Measurements from ENCODE around the gene S100A2.

The S100A2 gene

GRCh38 chr1:153565529-153566374 lies at the start of gene S100A2:
Gene S100A2 (minus strand): TSS chr1:153565844. CDS start chr1:153563877, 1,967 bp downstream.
- peak; percentile 88 for DNase-seq (ENCODE audit: low spot score)

- DNase-seq (ENCODE audit: low spot score), result no peak
These were observed 49.8 kb upstream of the S100A2 start for GRCh38 chr1:153615406-153615805.

- DNase-seq (ENCODE audit: low spot score), result no peak
These were observed 49.3 kb upstream of the S100A2 start for GRCh38 chr1:153614906-153615305.

GRCh38 chr1:153614189-153614900 lies 48.7 kb upstream of the S100A2 start:
- DNase-seq (ENCODE audit: low spot score), result no peak

GRCh38 chr1:153613406-153613805 lies 47.8 kb upstream of the S100A2 start:
- DNase-seq (ENCODE audit: low spot score), result no peak

- DNase-seq (ENCODE audit: low spot score), result no peak
These were observed 47.2 kb upstream of the S100A2 start, which contains the start of gene S100A16 for GRCh38 chr1:153612755-153613331. Gene S100A16 (minus strand): TSS chr1:153613137. CDS start chr1:153608151, 4,986 bp downstream.

- DNase-seq (ENCODE audit: low spot score), result no peak
These were observed 46.6 kb upstream of the S100A2 start for GRCh38 chr1:153612111-153612754.

GRCh38 chr1:153611356-153611755 lies 45.7 kb upstream of the S100A2 start:
- DNase-seq (ENCODE audit: low spot score), result no peak

- no peak for DNase-seq (ENCODE audit: low spot score)
These were observed 45.2 kb upstream of the S100A2 start for GRCh38 chr1:153610811-153611301.

GRCh38 chr1:153610334-153610733 lies 44.7 kb upstream of the S100A2 start:
- DNase-seq (ENCODE audit: low spot score), result peak; percentile 51

GRCh38 chr1:153609585-153609907 lies 43.9 kb upstream of the S100A2 start:
- DNase-seq (ENCODE audit: low spot score), result no peak

GRCh38 chr1:153608742-153609584 lies 43.3 kb upstream of the S100A2 start:
- DNase-seq (ENCODE audit: low spot score), result peak; percentile 98

- peak; percentile 40 for DNase-seq (ENCODE audit: low spot score)
These were observed 42.5 kb upstream of the S100A2 start for GRCh38 chr1:153608089-153608682.

- DNase-seq (ENCODE audit: low spot score), result no peak
These were observed 41.7 kb upstream of the S100A2 start for GRCh38 chr1:153607381-153607780.

- no peak for DNase-seq (ENCODE audit: low spot score)
These were observed 40.5 kb upstream of the S100A2 start for GRCh38 chr1:153606194-153606593.

- DNase-seq (ENCODE audit: low spot score), result no peak
These were observed 37.1 kb upstream of the S100A2 start for GRCh38 chr1:153602749-153603148.

GRCh38 chr1:153599847-153600246 lies 34.2 kb upstream of the S100A2 start:
- no peak for DNase-seq (ENCODE audit: low spot score)

- DNase-seq (ENCODE audit: low spot score), result peak; percentile 88
These were observed 32.9 kb upstream of the S100A2 start for GRCh38 chr1:153598309-153599172.

- DNase-seq (ENCODE audit: low spot score), result peak; percentile 51
These were observed 31.6 kb upstream of the S100A2 start for GRCh38 chr1:153597206-153597605.

- DNase-seq (ENCODE audit: low spot score), result no peak
These were observed 27.1 kb upstream of the S100A2 start for GRCh38 chr1:153592748-153593147.

Measured in kidney capillary endothelial cell (primary cell).